Lung (tissue), 12 donors: ENCODE results near the gene NRN1. TPM values are rescaled to one million over a fixed set of nuclear protein-coding genes. Genes with fewer than 3 reads are reported as not detected.

Experiments used
- ATAC-seq: fragments of 200-7000 bp; cut with Tn5 transposase; one replicate; pipeline ENCODE4 v1.9.1; 2020; ENCODE audit warnings: moderate number of reproducible peaks; ENCODE audit not compliant: insufficient read depth, low FRiP score
- DNase-seq, 3 donors: peaks; one replicate each; pipeline ENCODE4 v3.0.0-alpha.2; 2013 to 2017
- H3K27ac ChIP-seq, 2 donors: one replicate each; pipeline ENCODE4 v1.5.1; 2013; ENCODE audit warnings: mild to moderate bottlenecking in 2 of 2, moderate library complexity in 2 of 2, control low read depth in 1 of 2, inconsistent platforms in 1 of 2, low read depth in 1 of 2, low read length in 1 of 2
- H3K27me3 ChIP-seq, 3 donors: one replicate each; pipeline ENCODE4 v1.5.1; 2013; ENCODE audit warnings: low read length in 2 of 3; ENCODE audit not compliant: control insufficient read depth in 3 of 3, insufficient read depth in 3 of 3
- H3K36me3 ChIP-seq, 4 donors: one replicate each; pipeline ENCODE4 v1.5.1; 2013; ENCODE audit warnings: low read length in 4 of 4, mild to moderate bottlenecking in 1 of 4, moderate library complexity in 1 of 4; ENCODE audit not compliant: control insufficient read depth in 4 of 4, insufficient read depth in 4 of 4
- H3K4me1 ChIP-seq, 5 donors: one replicate each; pipeline ENCODE4 v1.5.1; 2013; ENCODE audit warnings: low read length in 5 of 5, mild to moderate bottlenecking in 2 of 5, moderate library complexity in 1 of 5; ENCODE audit not compliant: control insufficient read depth in 5 of 5, insufficient read depth in 5 of 5
- H3K4me3 ChIP-seq: one replicate; pipeline ENCODE4 v1.5.1; 2013; ENCODE audit warnings: mild to moderate bottlenecking, control low read depth, moderate library complexity
- H3K9ac ChIP-seq, 2 donors: one replicate each; pipeline ENCODE4 v1.5.1; 2013; ENCODE audit warnings: low read length in 2 of 2, control low read depth in 1 of 2; ENCODE audit not compliant: insufficient read depth in 1 of 2
- H3K9me3 ChIP-seq, 4 donors: one replicate each; pipeline ENCODE4 v1.5.1; 2013; ENCODE audit warnings: low read length in 3 of 4, mild to moderate bottlenecking in 1 of 4, moderate library complexity in 1 of 4; ENCODE audit not compliant: control insufficient read depth in 4 of 4, insufficient read depth in 3 of 4
- CTCF ChIP-seq: IDR thresholded peaks from 2 replicates; pipeline ENCODE4 v1.5.1; 2012; ENCODE audit warnings: mild to moderate bottlenecking; ENCODE audit errors: control extremely low read depth, extremely low read depth
- WGBS, 2 donors: extraction: QIAGEN DNeasy Blood & Tissue Kit; methylation state at CpG; one replicate each; pipeline ENCODE4 v1.1.7; 2013; 5-methylcytosine and 5-hydroxymethylcytosine counted together
- polyA plus RNA-seq, 2 donors: library from polyadenylated mRNA; stranded (reverse); fragments of 200-250 nt; gene quantifications; one replicate each; pipeline ENCODE4 v1.2.1, GENCODE V29; 2013
- total RNA-seq, 2 donors: library from RNA; depleted of rRNA in 1 of 2; stranded (reverse); fragments of >200 nt in 1 of 2; gene quantifications; one replicate each; pipeline ENCODE4 v1.2.1, GENCODE V29; 2014 to 2021
- donor health status: control.
- donor health status: control.
- donor health status: Bipolar disorder and iron deficiency.
- donor health status: healthy.
- donor health status: DM: yes; HTN: yes; CAD: no.

Gene NRN1
- total and polyA plus RNA-seq, 4 donors: 8.4 to 12.1 (median 10.1) TPM

GRCh38 chr6:6003621-6004366 is 2.9 kb downstream of the NRN1 start:
- Histone ChIP-seq H3K36me3 (no peaks in the 10 kb centered on the region), H3K27ac (peak overlapping the region; percentile 22 to 35), H3K4me3 (peak overlapping the region; percentile 15), H3K27me3 (peaks cover 0 to 94% (median 86%) of the 10 kb centered on the region in 3 donors), H3K9me3 (peaks cover 0 to 21% (median 0%) of the 10 kb centered on the region in 4 donors), H3K4me1 (peaks cover 0 to 38% (median 15%) of the 10 kb centered on the region in 5 donors), H3K9ac (no peak overlapping the region)
- peak; percentile 54 to 74 (median 58) for DNase-seq
- 1 to 4% methylated on average over 64 of the region's 64 CpGs for WGBS, 2 donors
- no peak for ATAC-seq
- no peak for TF ChIP-seq CTCF

GRCh38 chr6:6002848-6003620 is 3.7 kb downstream of the NRN1 start:
- Histone ChIP-seq H3K9ac (no peak overlapping the region), H3K4me1 (peaks cover 0 to 32% (median 15%) of the 10 kb centered on the region in 5 donors), H3K27ac (peak overlapping the region in 1 of 2 donors; percentile 22), H3K27me3 (peaks cover 0 to 97% (median 89%) of the 10 kb centered on the region in 3 donors), H3K36me3 (no peaks in the 10 kb centered on the region), H3K9me3 (peaks cover 0 to 21% (median 0%) of the 10 kb centered on the region in 4 donors), H3K4me3 (peak overlapping the region; percentile 15)
- TF ChIP-seq CTCF: no peak
- WGBS, 2 donors: 8 to 13% methylated on average over 46 to 48 of the region's 48 CpGs
- DNase-seq: no peak
- no peak for ATAC-seq

- Histone ChIP-seq H3K9ac (no peak overlapping the region), H3K4me3 (no peak overlapping the region), H3K9me3 (peaks cover 0 to 21% (median 0%) of the 10 kb centered on the region in 4 donors), H3K27ac (no peak overlapping the region), H3K27me3 (peaks cover 0 to 97% (median 91%) of the 10 kb centered on the region in 3 donors), H3K36me3 (no peaks in the 10 kb centered on the region), H3K4me1 (peaks cover 0 to 30% (median 18%) of the 10 kb centered on the region in 5 donors)
- no peak for TF ChIP-seq CTCF
- ATAC-seq (no peak), DNase-seq (peak in 1 of 3 donors; percentile 6)
- 16 to 30% methylated on average over 57 of the region's 57 CpGs for WGBS, 2 donors
Measured at GRCh38 chr6:6002005-6002847, 4.5 kb downstream of the NRN1 start.
